ENCODE data around the gene MAVS. TPM values are rescaled to one million over a fixed set of nuclear protein-coding genes. Genes with fewer than 3 reads are reported as not detected.

Gene MAVS
- total RNA-seq, result 29.8 and 48.7 TPM in 2 replicates

DNA sequence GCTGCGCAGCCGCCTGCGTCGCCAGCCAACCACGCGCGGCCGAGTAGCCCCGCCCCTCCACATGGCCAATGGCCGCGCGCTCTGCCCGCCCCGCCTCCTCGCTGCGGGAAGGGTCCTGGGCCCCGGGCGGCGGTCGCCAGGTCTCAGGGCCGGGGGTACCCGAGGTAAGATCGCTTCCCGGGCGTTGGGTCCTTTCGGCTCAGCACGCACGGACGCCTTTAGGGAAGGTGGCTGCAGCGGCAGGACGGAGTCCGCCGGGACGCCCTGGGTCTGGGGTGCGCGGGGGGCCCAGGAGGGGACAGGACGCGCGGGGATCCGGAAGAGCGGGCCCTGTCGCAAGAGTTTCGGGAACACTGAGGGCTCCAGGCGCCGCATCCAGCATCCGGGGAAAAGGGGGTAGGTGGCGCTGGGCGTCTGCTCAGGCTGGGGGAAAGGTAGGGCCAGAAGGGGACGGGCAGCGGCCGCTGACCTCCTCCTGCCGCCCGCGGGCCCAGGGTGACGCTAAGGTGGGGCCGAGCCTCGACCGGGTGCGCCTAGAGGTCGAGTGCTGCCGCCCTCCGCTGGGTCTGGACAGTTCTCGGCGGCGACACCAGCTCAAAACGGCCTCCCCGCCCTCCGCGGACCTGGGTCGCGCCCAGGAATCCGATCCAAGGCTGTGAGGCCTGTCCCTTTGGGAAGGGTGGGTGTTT is at the start of gene MAVS:
TSS of gene MAVS (plus strand) at position 95 of the 689 bp plus-strand sequence. CDS start 7,791 bp downstream, outside the sequence.

DNA sequence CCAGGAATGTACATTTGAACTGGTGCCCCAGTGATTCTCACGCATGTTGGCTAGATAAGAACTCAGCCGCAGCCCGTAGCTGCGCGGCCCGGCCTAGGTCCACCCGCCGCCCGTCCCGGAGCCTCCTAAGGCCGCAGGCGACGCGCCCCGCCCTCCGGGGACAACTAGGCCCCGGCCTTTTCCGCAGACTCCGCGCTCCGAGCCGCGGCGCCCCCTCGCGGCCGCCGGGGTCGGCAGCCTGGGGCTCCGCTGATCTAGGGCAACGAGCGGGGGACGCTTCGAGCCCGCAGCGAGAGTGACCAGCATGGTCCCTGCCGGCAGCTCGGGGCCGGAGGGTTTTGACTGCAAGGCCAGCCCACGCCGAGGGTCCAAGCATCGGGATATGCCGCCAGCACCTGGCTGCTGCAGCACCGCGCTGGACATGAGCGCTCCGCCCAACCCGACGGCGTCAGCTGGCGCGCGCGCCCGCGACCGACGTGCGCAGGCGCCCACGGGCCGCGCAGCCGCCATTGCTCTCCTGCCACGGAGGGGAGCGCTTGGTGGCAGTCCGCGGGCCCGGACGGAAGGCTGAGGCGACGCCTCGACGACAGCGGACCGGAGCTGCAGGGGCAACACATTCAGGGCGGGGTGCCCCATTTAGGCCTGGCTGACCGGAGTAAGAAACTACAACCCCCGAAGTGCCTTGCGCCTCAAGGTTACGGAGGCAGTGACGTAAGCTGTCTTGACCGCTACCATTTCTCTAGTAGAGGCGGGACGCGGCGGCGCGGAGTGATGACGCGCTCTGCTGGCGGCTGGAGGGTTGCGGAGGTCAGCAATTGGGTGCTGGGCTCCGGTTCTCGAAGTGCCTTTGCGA is 26.4 kb upstream of the MAVS start, which contains the start of gene AP5S1:
TSS of gene AP5S1 (plus strand) at position 500 of the 853 bp plus-strand sequence. CDS start 1,571 bp downstream, outside the sequence.

DNA sequence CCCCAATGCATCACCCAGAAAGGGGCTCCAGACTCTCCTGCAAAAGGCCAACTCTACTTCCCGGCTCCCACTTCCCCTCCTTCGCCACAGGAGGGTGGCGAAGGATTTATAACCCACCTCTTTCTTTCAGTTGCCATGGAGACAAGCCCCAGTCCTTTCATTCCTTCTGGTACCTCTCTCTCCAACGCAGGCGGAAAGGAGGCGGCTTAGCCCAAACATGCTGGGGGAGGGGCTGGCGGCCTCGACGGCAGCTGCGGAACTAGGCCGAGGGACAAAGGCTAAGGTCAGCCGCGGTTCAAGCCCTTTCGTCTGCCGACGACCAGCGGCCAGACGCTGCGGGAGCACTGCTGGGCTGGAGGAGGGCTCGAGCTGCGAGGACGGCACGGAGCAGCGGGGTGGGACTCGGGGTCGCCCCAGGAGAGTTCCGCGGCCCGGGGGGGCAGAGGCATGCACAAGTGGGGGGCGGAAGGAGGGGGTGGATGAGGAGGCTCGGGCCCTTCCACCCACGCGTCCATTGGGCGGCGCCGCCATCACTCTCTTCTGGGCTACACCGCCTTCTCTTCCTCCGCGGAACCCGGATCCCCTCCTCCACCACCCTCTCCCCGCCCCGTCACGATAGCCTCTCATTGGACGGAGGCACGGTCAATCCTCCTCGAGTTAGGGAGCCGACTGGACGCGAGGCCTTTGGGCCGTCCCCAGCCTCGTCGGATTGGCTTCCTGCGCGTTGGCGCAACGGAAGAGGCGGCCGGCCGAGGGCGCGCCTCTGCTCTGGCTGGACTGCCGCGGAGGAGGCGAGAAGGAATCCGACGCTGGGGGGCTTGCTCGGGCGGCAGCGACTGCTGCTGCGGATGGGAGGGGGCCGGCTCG is 42.2 kb downstream of the MAVS start, which contains the start of gene PANK2:
TSS of gene PANK2 (plus strand) at position 766 of the 867 bp plus-strand sequence.

Small RNA genes lying within 50 kb of the gene (small RNA-seq; reads per million reads assigned to genes)
- gene MIR103A2, result 49.9 reads per million, percentile 98 among the genes with 10 or more reads in this experiment

Other genes with a start within 250 kb of the MAVS start
- not detected in 2 replicates for gene GFRA4, start 183.4 kb upstream of the MAVS start, total RNA-seq
- 88.6 and 101 TPM in 2 replicates for gene ADAM33, start 164.8 kb upstream of the MAVS start, total RNA-seq
- not detected in 2 replicates for gene SIGLEC1, start 134.2 kb upstream of the MAVS start, total RNA-seq
- 0.98 and 1.8 TPM in 2 replicates for gene HSPA12B, start 114.1 kb upstream of the MAVS start, total RNA-seq
- gene ADISSP, start 79.1 kb upstream of the MAVS start, total RNA-seq, result 40.7 and 46.7 TPM in 2 replicates
- 0.20 TPM in 1 of 2 replicates, not detected in the other for gene SPEF1, start 65.4 kb upstream of the MAVS start, total RNA-seq
- gene CENPB, start 60.1 kb upstream of the MAVS start, total RNA-seq, result 119 and 169 TPM in 2 replicates
- 66.9 and 91.1 TPM in 2 replicates for gene CDC25B, start 50.5 kb upstream of the MAVS start, total RNA-seq
- gene AP5S1, start 26.3 kb upstream of the MAVS start, total RNA-seq, result 20.5 and 21.7 TPM in 2 replicates
- 38.6 and 47.7 TPM in 2 replicates for gene PANK2, start 42.6 kb downstream of the MAVS start, total RNA-seq
- gene RNF24, start 168.7 kb downstream of the MAVS start, total RNA-seq, result 31.2 and 58.1 TPM in 2 replicates

Data from subcutaneous preadipocyte (primary cell).